Vagina (tissue), 2 donors: ENCODE measurements around the gene ATP5MC3. TPM values are rescaled to one million over a fixed set of nuclear protein-coding genes. Genes with fewer than 3 reads are reported as not detected.

Source experiments
- DNase-seq, 2 donors: peaks; one replicate each; pipeline ENCODE4 v3.0.0-alpha.2; 2017; ENCODE audit errors: extremely low spot score in 2 of 2
- H3K27ac ChIP-seq: fragments of 200-600 bp; sonication (generic); one replicate; pipeline ENCODE4 v1.5.1; 2019
- H3K27me3 ChIP-seq: fragments of 200-600 bp; sonication (generic); one replicate; pipeline ENCODE4 v1.5.1; 2019
- H3K36me3 ChIP-seq, 2 donors: fragments of 200-600 bp; sonication (generic); one replicate each; pipeline ENCODE4 v1.5.1; 2017 to 2019
- H3K4me1 ChIP-seq: fragments of 200-600 bp; sonication (generic); one replicate; pipeline ENCODE4 v1.5.1; 2019
- H3K4me3 ChIP-seq, 2 donors: fragments of 200-600 bp; sonication (generic); 1 replicate in 1 of 2; 2 replicates in 1 of 2; pipeline ENCODE4 v1.5.1; 2016 to 2019
- H3K9me3 ChIP-seq: fragments of 200-600 bp; sonication (generic); one replicate; pipeline ENCODE4 v1.5.1; 2019
- POLR2A ChIP-seq, 2 donors: fragments of 450-650 bp; IDR thresholded peaks; one replicate each; pipeline ENCODE4 v1.6.1; 2017; ENCODE audit warnings: antibody characterized with exemption in 2 of 2, mild to moderate bottlenecking in 2 of 2, moderate library complexity in 2 of 2
- POLR2AphosphoS5 ChIP-seq, 2 donors: sonication (generic); formaldehyde crosslinking; IDR thresholded peaks; one replicate each; pipeline ENCODE4 v1.9.0; 2017; ENCODE audit warnings: antibody characterized with exemption in 2 of 2, mild to moderate bottlenecking in 2 of 2, low read depth in 1 of 2; ENCODE audit not compliant: insufficient read depth in 1 of 2
- intact Hi-C: fragments of 100-400 bp; cut with DNase I; formaldehyde crosslinking; loops from one replicate; pipeline ENCODE4 v1.15.1; 2023
- total RNA-seq: library from RNA; depleted of rRNA; stranded (reverse); fragments of >200 nt; gene quantifications from one replicate; pipeline ENCODE4 v1.2.3, GENCODE V29; 2016
- TF ChIP-seq, protein P1 (sequence below), 3 experiments: fragments of 450-650 bp in 2 of 3; fragments of 200-600 bp in 1 of 3; sonication (generic) in 1 of 3; IDR thresholded peaks; one replicate each; pipeline ENCODE4 v1.5.1; 2017 to 2019; ENCODE audit warnings: antibody characterized with exemption in 3 of 3, mild to moderate bottlenecking in 2 of 3, moderate library complexity in 2 of 3

ATP5MC3 gene
- total RNA-seq, 1 donor from 2014 or later: 106 TPM

- Histone ChIP-seq H3K27me3 (no peaks in the 10 kb centered on the region), H3K27ac (no peak overlapping the region), H3K9me3 (no peaks in the 10 kb centered on the region), H3K4me1 (peaks cover 43% of the 10 kb centered on the region), H3K36me3 (no peaks in the 10 kb centered on the region), H3K4me3 (no peak overlapping the region)
- TF ChIP-seq, protein P1, sequence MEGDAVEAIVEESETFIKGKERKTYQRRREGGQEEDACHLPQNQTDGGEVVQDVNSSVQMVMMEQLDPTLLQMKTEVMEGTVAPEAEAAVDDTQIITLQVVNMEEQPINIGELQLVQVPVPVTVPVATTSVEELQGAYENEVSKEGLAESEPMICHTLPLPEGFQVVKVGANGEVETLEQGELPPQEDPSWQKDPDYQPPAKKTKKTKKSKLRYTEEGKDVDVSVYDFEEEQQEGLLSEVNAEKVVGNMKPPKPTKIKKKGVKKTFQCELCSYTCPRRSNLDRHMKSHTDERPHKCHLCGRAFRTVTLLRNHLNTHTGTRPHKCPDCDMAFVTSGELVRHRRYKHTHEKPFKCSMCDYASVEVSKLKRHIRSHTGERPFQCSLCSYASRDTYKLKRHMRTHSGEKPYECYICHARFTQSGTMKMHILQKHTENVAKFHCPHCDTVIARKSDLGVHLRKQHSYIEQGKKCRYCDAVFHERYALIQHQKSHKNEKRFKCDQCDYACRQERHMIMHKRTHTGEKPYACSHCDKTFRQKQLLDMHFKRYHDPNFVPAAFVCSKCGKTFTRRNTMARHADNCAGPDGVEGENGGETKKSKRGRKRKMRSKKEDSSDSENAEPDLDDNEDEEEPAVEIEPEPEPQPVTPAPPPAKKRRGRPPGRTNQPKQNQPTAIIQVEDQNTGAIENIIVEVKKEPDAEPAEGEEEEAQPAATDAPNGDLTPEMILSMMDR (IDR thresholded peaks at IDR 0.05): no peak
- TF ChIP-seq POLR2A (IDR thresholded peaks at IDR 0.05) (no peak), POLR2AphosphoS5 (IDR thresholded peaks at IDR 0.05; ENCODE audit: insufficient read depth in 1 of 2, low read depth in 1 of 2) (no peak)
- intact Hi-C loops: no loop called here
- DNase-seq: no peak
These were observed 29.3 kb downstream of the ATP5MC3 start for GRCh38 chr2:175152242-175152641.

- H3K36me3 ChIP-seq: no peaks in the 10 kb centered on the region
- peaks cover 41% of the 10 kb centered on the region for H3K4me1 ChIP-seq
- no peaks in the 10 kb centered on the region for H3K9me3 ChIP-seq
- intact Hi-C loops: no loop called here
- no peak for DNase-seq
- no peaks in the 10 kb centered on the region for H3K27me3 ChIP-seq
- TF ChIP-seq POLR2AphosphoS5 (IDR thresholded peaks at IDR 0.05; ENCODE audit: insufficient read depth in 1 of 2, low read depth in 1 of 2): no peak
- TF ChIP-seq POLR2A (IDR thresholded peaks at IDR 0.05): no peak
- TF ChIP-seq, protein P1 (IDR thresholded peaks at IDR 0.05): no peak
- no peak overlapping the region for H3K4me3 ChIP-seq
- no peak overlapping the region for H3K27ac ChIP-seq
These were observed 29.7 kb downstream of the ATP5MC3 start for GRCh38 chr2:175151791-175152190.

DNA sequence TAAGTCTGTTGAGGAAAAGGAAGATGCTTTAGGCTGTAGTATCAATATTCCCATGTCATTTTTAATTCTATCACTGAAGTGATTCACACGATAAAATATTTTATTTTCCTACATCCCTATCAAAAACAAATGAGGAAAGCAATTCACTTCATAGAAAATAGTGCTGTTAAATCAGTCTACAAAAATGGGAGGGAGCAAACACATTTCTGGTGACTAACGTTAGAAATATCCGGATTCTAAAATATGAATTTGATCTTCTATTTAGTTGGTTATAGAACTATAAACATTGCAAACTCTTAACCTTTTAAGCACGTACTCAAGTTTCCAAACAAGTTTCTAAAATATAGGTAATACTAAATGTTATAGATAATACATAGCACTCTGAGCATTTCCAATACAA is 34.3 kb downstream of the ATP5MC3 start:
- no peak overlapping the region for H3K27ac ChIP-seq
- TF ChIP-seq POLR2A (IDR thresholded peaks at IDR 0.05) (no peak), POLR2AphosphoS5 (IDR thresholded peaks at IDR 0.05; ENCODE audit: insufficient read depth in 1 of 2, low read depth in 1 of 2) (no peak)
- TF ChIP-seq, protein P1 (IDR thresholded peaks at IDR 0.05): no peak
- H3K9me3 ChIP-seq: no peaks in the 10 kb centered on the region
- H3K36me3 ChIP-seq: no peaks in the 10 kb centered on the region
- H3K4me3 ChIP-seq: no peak overlapping the region
- intact Hi-C loops: no loop called here
- H3K4me1 ChIP-seq: peaks cover 16% of the 10 kb centered on the region
- DNase-seq: no peak
- H3K27me3 ChIP-seq: no peaks in the 10 kb centered on the region

- Histone ChIP-seq H3K27me3 (no peaks in the 10 kb centered on the region), H3K9me3 (no peaks in the 10 kb centered on the region)
These were observed 37.8 kb downstream of the ATP5MC3 start for GRCh38 chr2:175143678-175144077.

GRCh38 chr2:175143191-175143590 is 38.3 kb downstream of the ATP5MC3 start:
- TF ChIP-seq POLR2A (IDR thresholded peaks at IDR 0.05) (no peak), POLR2AphosphoS5 (IDR thresholded peaks at IDR 0.05; ENCODE audit: insufficient read depth in 1 of 2, low read depth in 1 of 2) (no peak)
- TF ChIP-seq, protein P1 (IDR thresholded peaks at IDR 0.05): no peak
- intact Hi-C loops: no loop called here
- no peak for DNase-seq
- Histone ChIP-seq H3K4me3 (no peak overlapping the region), H3K4me1 (peaks cover 18% of the 10 kb centered on the region), H3K27ac (no peak overlapping the region), H3K9me3 (no peaks in the 10 kb centered on the region), H3K36me3 (no peaks in the 10 kb centered on the region), H3K27me3 (no peaks in the 10 kb centered on the region)

More at GRCh38 chr2:175143678-175144077, 37.8 kb downstream of the ATP5MC3 start:
- H3K27ac ChIP-seq: no peak overlapping the region
- intact Hi-C loops: no loop called here
- no peak for TF ChIP-seq POLR2A (IDR thresholded peaks at IDR 0.05)
- TF ChIP-seq, protein P1 (IDR thresholded peaks at IDR 0.05): no peak
- no peak for TF ChIP-seq POLR2AphosphoS5 (IDR thresholded peaks at IDR 0.05; ENCODE audit: insufficient read depth in 1 of 2, low read depth in 1 of 2)
- DNase-seq: no peak
- peaks cover 14% of the 10 kb centered on the region for H3K4me1 ChIP-seq
- no peaks in the 10 kb centered on the region for H3K36me3 ChIP-seq
- H3K4me3 ChIP-seq: no peak overlapping the region
